Left ventricle myocardium inferior (tissue), 1 donor: ENCODE results near the gene C3orf70. TPM values are rescaled to one million over a fixed set of nuclear protein-coding genes. Genes with fewer than 3 reads are reported as not detected.

Experiments used
- DNase-seq: peaks from one replicate; pipeline ENCODE4 v3.0.0-alpha.2; 2020
- H3K27ac ChIP-seq: fragments of 200-600 bp; replicated peaks from 2 replicates; pipeline ENCODE4 v1.8.0; 2021
- H3K27me3 ChIP-seq: fragments of 200-600 bp; 2 replicates; pipeline ENCODE4 v1.8.0; 2021; ENCODE audit warnings: low read depth
- H3K36me3 ChIP-seq: fragments of 200-600 bp; 2 replicates; pipeline ENCODE4 v1.8.0; 2021
- H3K4me1 ChIP-seq: fragments of 200-600 bp; 2 replicates; pipeline ENCODE4 v1.8.0; 2021
- H3K4me3 ChIP-seq: fragments of 200-600 bp; 2 replicates; pipeline ENCODE4 v1.8.0; 2021; ENCODE audit warnings: mild to moderate bottlenecking, moderate library complexity
- H3K9me3 ChIP-seq: fragments of 200-600 bp; replicated peaks from 2 replicates; pipeline ENCODE4 v1.8.0; 2021
- intact Hi-C: fragments of 100-400 bp; cut with micrococcal nuclease; formaldehyde crosslinking; loops from one replicate; pipeline ENCODE4 v1.11.0; 2022
- total RNA-seq: library from RNA; stranded (reverse); fragmentation: NEBNext Ultra II Directional; extraction: Animal tissue kit (Norgen Biotek cat#: 25700); gene quantifications from one replicate; pipeline ENCODE4 v1.2.1, GENCODE V29; 2021
- TF ChIP-seq, protein P1 (sequence below): fragments of 200-600 bp; IDR thresholded peaks from 2 replicates; pipeline ENCODE4 v1.8.0; 2021; ENCODE audit warnings: antibody characterized with exemption, mild to moderate bottlenecking, borderline replicate concordance
- donor health status: DM: no; HTN: yes; CAD: no; lungs with severe emphysema.

C3orf70 gene
- total RNA-seq, 1 donor from 2014 or later = 1.4 TPM

GRCh38 chr3:185066251-185066650, 86.6 kb downstream of the C3orf70 start:
- TF ChIP-seq, protein P1, sequence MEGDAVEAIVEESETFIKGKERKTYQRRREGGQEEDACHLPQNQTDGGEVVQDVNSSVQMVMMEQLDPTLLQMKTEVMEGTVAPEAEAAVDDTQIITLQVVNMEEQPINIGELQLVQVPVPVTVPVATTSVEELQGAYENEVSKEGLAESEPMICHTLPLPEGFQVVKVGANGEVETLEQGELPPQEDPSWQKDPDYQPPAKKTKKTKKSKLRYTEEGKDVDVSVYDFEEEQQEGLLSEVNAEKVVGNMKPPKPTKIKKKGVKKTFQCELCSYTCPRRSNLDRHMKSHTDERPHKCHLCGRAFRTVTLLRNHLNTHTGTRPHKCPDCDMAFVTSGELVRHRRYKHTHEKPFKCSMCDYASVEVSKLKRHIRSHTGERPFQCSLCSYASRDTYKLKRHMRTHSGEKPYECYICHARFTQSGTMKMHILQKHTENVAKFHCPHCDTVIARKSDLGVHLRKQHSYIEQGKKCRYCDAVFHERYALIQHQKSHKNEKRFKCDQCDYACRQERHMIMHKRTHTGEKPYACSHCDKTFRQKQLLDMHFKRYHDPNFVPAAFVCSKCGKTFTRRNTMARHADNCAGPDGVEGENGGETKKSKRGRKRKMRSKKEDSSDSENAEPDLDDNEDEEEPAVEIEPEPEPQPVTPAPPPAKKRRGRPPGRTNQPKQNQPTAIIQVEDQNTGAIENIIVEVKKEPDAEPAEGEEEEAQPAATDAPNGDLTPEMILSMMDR = no peak
- Histone ChIP-seq H3K9me3 (no peaks in the 10 kb centered on the region), H3K36me3 (no peaks in the 10 kb centered on the region), H3K4me1 (no peaks in the 10 kb centered on the region), H3K27me3 (no peaks in the 10 kb centered on the region), H3K27ac (no peak overlapping the region), H3K4me3 (no peak overlapping the region)
- intact Hi-C loops = no loop called here
- DNase-seq = no peak

DNA sequence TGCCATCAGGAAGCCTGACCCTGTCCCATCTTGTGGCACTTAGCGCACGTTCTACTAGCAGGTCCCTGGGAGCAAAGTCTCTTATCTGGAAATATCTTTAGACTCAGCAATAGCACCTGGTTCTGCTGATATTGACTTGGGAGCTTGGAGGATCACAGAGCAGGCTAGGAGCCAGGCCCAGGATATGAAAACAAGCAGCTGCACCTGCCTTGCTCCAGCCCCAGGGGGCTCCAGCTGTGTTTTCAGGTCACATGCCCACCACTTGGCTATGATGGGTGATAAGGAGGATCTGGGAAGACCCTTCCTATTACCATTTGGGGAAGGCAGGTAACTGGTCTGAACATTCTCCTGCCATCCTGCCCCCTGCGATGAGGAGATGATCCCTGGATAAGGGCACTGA, 87.8 kb downstream of the C3orf70 start:
- TF ChIP-seq, protein P1 = no peak
- Histone ChIP-seq H3K36me3 (no peaks in the 10 kb centered on the region), H3K4me1 (no peaks in the 10 kb centered on the region), H3K27ac (no peak overlapping the region), H3K27me3 (no peaks in the 10 kb centered on the region), H3K9me3 (no peaks in the 10 kb centered on the region), H3K4me3 (no peak overlapping the region)
- intact Hi-C loops = no loop called here
- no peak for DNase-seq

- intact Hi-C loops = no loop called here
- no peak for DNase-seq
- no peaks in the 10 kb centered on the region for H3K27me3 ChIP-seq
- H3K9me3 ChIP-seq = no peaks in the 10 kb centered on the region
- no peaks in the 10 kb centered on the region for H3K4me1 ChIP-seq
- TF ChIP-seq, protein P1 = no peak
- no peak overlapping the region for H3K27ac ChIP-seq
- no peaks in the 10 kb centered on the region for H3K36me3 ChIP-seq
- no peak overlapping the region for H3K4me3 ChIP-seq
Measured at GRCh38 chr3:185063431-185063830, 89.4 kb downstream of the C3orf70 start.

DNA sequence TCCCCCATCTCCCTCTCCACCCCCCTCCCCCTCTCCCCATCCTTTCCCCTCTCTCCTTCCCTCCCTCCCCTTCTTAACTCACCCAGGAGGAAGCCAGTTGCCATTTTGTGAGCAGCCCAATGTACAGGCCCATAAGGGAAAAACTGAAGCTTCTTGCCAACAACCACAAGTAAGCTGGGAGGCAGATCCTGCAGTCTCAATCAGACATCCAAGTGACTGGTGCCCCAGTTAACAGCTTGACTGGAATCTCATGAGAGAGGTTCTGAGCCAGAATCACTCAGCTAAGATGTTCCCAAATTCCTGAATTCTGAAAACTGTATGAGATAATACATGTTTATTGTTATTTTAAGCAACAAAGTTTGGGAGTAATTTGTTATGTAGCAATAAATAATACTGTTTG, 90.7 kb downstream of the C3orf70 start:
- Histone ChIP-seq H3K36me3 (no peaks in the 10 kb centered on the region), H3K4me1 (no peaks in the 10 kb centered on the region), H3K4me3 (no peak overlapping the region), H3K27ac (no peak overlapping the region), H3K9me3 (peaks cover 9% of the 10 kb centered on the region), H3K27me3 (no peaks in the 10 kb centered on the region)
- intact Hi-C loops = no loop called here
- TF ChIP-seq, protein P1 = no peak
- no peak for DNase-seq

DNA sequence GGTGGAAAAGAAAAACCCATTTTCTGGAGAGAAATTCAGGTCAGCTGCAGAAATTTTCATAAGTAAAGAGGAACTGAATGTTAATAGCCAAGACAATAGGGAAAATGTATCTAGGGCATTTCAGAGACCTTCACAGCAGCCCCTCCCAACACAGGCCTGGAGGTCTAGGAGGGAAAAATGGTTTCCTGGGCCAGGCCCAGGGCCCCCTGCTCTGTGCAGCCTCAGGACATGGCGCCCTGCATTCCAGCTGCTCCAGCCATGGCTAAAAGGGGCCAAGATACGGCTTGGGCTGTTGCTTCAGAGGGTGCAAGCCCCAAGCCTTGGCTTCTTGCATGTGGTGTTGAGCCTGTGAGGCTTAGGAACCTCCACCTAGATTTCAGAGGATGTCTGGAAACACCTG, 92.2 kb downstream of the C3orf70 start:
- H3K4me1 ChIP-seq = no peaks in the 10 kb centered on the region
- TF ChIP-seq, protein P1 = no peak
- H3K36me3 ChIP-seq = peaks cover 9% of the 10 kb centered on the region

DNA sequence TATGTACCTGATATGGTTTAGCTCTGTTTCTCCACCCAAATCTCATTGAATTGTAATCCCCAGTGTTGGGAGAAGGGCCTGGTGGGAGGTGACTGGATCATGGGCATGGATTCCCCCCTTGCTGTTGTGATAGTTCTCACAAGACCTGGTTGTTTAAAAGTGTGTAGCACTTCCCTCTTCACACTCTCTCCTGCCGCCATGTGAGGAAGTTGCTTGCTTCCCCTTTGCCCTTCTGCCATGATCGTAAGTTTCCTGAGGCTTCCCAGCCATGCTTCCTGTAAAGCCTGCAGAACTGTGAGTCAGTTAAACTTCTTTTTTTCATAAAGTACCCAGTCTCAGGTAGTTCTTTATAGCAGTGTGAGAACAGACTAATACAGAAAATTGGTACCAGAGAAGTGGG, 93.1 kb downstream of the C3orf70 start:
- Histone ChIP-seq H3K9me3 (peaks cover 22% of the 10 kb centered on the region), H3K4me1 (no peaks in the 10 kb centered on the region), H3K36me3 (peaks cover 18% of the 10 kb centered on the region), H3K27me3 (no peaks in the 10 kb centered on the region), H3K4me3 (no peak overlapping the region), H3K27ac (no peak overlapping the region)
- intact Hi-C loops = no loop called here
- DNase-seq = no peak
- TF ChIP-seq, protein P1 = no peak

More for the DNA sequence above, 92.2 kb downstream of the C3orf70 start:
- H3K27ac ChIP-seq = no peak overlapping the region
- intact Hi-C loops = no loop called here
- no peaks in the 10 kb centered on the region for H3K27me3 ChIP-seq
- DNase-seq = no peak
- H3K9me3 ChIP-seq = peaks cover 22% of the 10 kb centered on the region
- H3K4me3 ChIP-seq = no peak overlapping the region
